Mucosa of descending colon (tissue), 3 donors: ENCODE results near the gene JMJD1C. TPM values are rescaled to one million over a fixed set of nuclear protein-coding genes. Genes with fewer than 3 reads are reported as not detected.
"Not testable (repeated sequence)": the region's sequence is repeated elsewhere in the genome, so short reads cannot be mapped to it uniquely, and the experiment has no call there.

Experiments used
- ATAC-seq: fragments of 200-7000 bp; cut with Tn5 transposase; one replicate; pipeline ENCODE4 v1.9.1; 2020; ENCODE audit warnings: mild to moderate bottlenecking, moderate library complexity
- DNase-seq, 3 donors: peaks; one replicate each; pipeline ENCODE4 v3.0.0-alpha.2; 2020
- H3K36me3 ChIP-seq: fragments of 200-600 bp; one replicate; pipeline ENCODE4 v1.8.0; 2021; ENCODE audit warnings: low read depth, mild to moderate bottlenecking
- H3K4me1 ChIP-seq: fragments of 200-600 bp; one replicate; pipeline ENCODE4 v1.8.0; 2021; ENCODE audit warnings: low read depth, mild to moderate bottlenecking
- H3K4me3 ChIP-seq: fragments of 200-600 bp; one replicate; pipeline ENCODE4 v1.8.0; 2021; ENCODE audit warnings: mild to moderate bottlenecking
- H3K9me3 ChIP-seq: fragments of 200-600 bp; one replicate; pipeline ENCODE4 v1.8.0; 2021; ENCODE audit warnings: mild to moderate bottlenecking
- CTCF ChIP-seq: fragments of 200-600 bp; IDR thresholded peaks from one replicate; pipeline ENCODE4 v1.8.0; 2022; ENCODE audit warnings: antibody characterized with exemption, mild to moderate bottlenecking
- intact Hi-C, 2 donors: fragments of 100-400 bp; cut with DNase I in 1 of 2; cut with micrococcal nuclease in 1 of 2; formaldehyde crosslinking; loops; one replicate each; pipeline versions ENCODE4 v1.11.0 to v1.11.1; 2022; cut with DNase I, micrococcal nuclease
- total RNA-seq, 3 donors: library from RNA; stranded (reverse); fragmentation: NEBNext Ultra II Directional in 2 of 3; extraction: Animal tissue kit (Norgen Biotek cat#: 25700) in 2 of 3; gene quantifications; one replicate each; pipeline versions ENCODE4 v1.2.1 to v1.2.4, GENCODE V29; 2021 to 2023
- donor health status: DM: no; HTN: no; CAD: no; lungs with moderate emphysema.
- donor health status: DM: no; HTN: no; CAD: no.
- donor health status: DM: no; HTN: yes; CAD: no.

The JMJD1C gene
- total RNA-seq, 3 donors from 2014 or later = 54.1 to 83.8 (median 82.1) TPM

GRCh38 chr10:63383141-63383540 lies 82.6 kb downstream of the JMJD1C start:
- intact Hi-C loops = no loop called here
- Histone ChIP-seq H3K36me3 (no peaks in the 10 kb centered on the region), H3K4me1 (peaks cover 2% of the 10 kb centered on the region), H3K4me3 (no peak overlapping the region), H3K9me3 (no peaks in the 10 kb centered on the region)
- DNase-seq (no peak), ATAC-seq (no peak)
- TF ChIP-seq CTCF = no peak

GRCh38 chr10:63382066-63382465 lies 83.7 kb downstream of the JMJD1C start:
- intact Hi-C loops = no loop called here
- ATAC-seq = no peak
- Histone ChIP-seq H3K4me1 (peaks cover 2% of the 10 kb centered on the region), H3K36me3 (no peaks in the 10 kb centered on the region), H3K4me3 (no peak overlapping the region), H3K9me3 (no peaks in the 10 kb centered on the region)
- no peak for TF ChIP-seq CTCF
- DNase-seq = no peak

GRCh38 chr10:63377305-63377661 lies 88.5 kb downstream of the JMJD1C start:
- DNase-seq, H3K36me3 ChIP-seq, H3K9me3 ChIP-seq, ATAC-seq, H3K4me3 ChIP-seq, intact Hi-C loops, H3K4me1 ChIP-seq: not testable (repeated sequence)

GRCh38 chr10:63376560-63377304 lies 89.0 kb downstream of the JMJD1C start:
- H3K9me3 ChIP-seq = no peaks in the 10 kb centered on the region
- no peak for DNase-seq
- ATAC-seq = peak; percentile 32
- H3K4me1 ChIP-seq = peaks cover 2% of the 10 kb centered on the region
- H3K4me3 ChIP-seq = no peak overlapping the region
- intact Hi-C loops = no loop called here
- H3K36me3 ChIP-seq = no peaks in the 10 kb centered on the region
- no peak for TF ChIP-seq CTCF

- no peak for TF ChIP-seq CTCF
- intact Hi-C loops = no loop called here
- Histone ChIP-seq H3K4me3 (no peak overlapping the region), H3K4me1 (peaks cover 2% of the 10 kb centered on the region), H3K36me3 (no peaks in the 10 kb centered on the region), H3K9me3 (no peaks in the 10 kb centered on the region)
- DNase-seq (no peak), ATAC-seq (no peak)
Measured at GRCh38 chr10:63375859-63376258, 89.9 kb downstream of the JMJD1C start.

- TF ChIP-seq CTCF = no peak
- ATAC-seq = no peak
Measured at GRCh38 chr10:63375458-63375857, 90.3 kb downstream of the JMJD1C start.

More at GRCh38 chr10:63375458-63375857, 90.3 kb downstream of the JMJD1C start:
- Histone ChIP-seq H3K9me3 (no peaks in the 10 kb centered on the region), H3K36me3 (no peaks in the 10 kb centered on the region), H3K4me3 (no peak overlapping the region), H3K4me1 (peaks cover 2% of the 10 kb centered on the region)
- DNase-seq = no peak
- intact Hi-C loops = no loop called here
